HG02938 (cell line): ENCODE measurements around the gene ADH6.
"Not testable (repeated sequence)": the region's sequence is repeated elsewhere in the genome, so short reads cannot be mapped to it uniquely, and the experiment has no call there.

Source experiments
- ATAC-seq: cut with Tn5 transposase; IDR thresholded peaks from one replicate; pipeline ENCODE4 v1.9.1; 2021; ENCODE audit warnings: mild to moderate bottlenecking, moderate library complexity; ENCODE audit not compliant: unreplicated experiment

The ADH6 gene

DNA sequence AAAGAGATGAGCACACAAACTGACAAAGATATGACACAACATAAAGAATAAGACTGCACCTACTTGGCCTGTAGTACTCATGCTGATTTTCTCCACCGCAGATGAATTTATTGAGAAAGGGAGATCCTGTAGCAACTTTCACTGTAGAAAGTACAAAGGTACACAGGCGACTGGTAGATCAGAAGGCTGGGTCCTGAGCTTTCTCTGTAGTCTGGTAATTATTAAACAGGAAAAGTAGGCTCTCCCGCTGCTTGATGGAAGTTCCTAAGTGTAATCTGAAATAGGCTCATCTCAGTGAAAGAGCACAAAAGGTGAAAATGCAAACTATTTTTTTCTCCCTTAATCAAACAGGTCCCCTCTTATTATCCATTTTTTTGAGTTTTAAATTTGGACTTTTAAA is at the start of gene ADH6:
ADH6 (minus strand) TSS at position 175 of the 400 bp plus-strand sequence; CDS start at position 81, 94 bp downstream.
- ATAC-seq, result no peak

DNA sequence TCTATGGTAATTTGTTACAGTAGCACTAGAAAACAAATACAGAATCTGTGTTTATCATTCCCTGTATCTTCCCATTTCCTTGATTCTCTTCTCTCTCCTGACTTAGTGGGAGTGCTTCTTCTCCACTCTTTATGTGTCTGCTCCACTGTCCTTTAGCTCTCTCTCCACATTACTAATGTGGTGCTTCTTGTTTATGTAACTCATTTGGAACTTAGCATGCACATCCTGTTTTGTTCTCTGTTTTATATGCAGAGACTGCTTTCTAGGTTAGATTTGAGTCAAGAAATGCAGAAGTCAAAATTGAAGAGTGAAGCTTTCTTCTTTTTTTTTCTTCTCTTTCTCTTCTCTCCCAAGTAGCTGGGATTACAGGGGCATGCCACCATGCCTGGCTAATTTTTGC is 45.9 kb upstream of the ADH6 start:
- ATAC-seq, result no peak

DNA sequence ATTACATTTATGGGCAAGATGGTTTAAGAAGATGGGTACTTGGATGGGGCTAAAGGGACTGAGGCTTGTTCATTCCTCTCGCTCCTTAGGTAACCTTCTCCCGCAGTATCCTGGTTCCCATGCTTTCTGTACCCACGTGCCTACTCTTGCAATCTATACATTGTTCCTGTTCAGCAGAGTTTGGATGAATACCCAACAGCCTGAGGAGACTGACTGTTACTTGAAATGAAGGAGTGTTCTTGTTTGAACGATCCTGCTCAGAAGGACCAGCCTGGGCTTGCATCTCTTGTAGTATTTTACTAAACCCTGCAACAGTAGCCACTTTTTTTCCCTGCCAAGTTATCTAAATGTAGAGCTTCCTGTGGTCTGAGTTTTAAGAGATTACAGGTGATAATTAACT is 33.7 kb upstream of the ADH6 start:
- ATAC-seq, result no peak

DNA sequence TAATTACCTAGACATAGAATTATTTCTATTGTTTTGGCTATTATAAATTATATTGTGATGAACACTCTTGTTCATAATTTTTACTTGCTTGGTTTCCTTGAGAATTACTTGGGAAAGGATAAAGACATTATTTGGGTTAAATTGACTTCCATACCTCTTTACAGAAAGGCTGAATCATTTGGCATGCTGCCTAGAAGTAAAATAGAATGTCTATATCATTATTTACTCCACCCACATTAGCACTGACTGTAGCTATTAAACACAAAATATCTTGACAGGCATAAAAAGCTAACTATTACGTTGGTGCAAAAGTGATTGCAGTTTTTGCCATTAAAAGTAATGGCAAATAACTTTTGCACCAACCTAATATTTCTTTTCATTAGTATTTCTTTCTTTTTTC is 29.7 kb upstream of the ADH6 start:
- no peak for ATAC-seq

DNA sequence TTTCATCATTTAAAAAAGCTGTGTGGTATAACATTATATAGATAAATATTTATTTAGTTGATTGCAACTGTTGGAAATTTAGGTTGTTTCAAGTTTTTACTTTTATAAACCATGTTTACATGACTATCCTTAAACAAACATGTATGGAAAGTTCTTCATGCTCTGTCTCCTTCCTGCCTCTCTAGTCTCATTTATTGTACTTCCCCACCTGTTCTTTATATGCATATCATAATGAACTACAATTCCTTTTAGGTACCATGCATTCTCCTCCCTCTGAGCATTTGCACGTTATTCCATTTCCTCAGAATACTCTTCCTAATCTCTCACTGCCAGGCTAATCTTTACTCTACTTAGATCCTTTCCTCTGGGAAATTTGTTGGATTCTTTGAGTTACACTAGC is 16.9 kb upstream of the ADH6 start:
- ATAC-seq, result no peak

DNA sequence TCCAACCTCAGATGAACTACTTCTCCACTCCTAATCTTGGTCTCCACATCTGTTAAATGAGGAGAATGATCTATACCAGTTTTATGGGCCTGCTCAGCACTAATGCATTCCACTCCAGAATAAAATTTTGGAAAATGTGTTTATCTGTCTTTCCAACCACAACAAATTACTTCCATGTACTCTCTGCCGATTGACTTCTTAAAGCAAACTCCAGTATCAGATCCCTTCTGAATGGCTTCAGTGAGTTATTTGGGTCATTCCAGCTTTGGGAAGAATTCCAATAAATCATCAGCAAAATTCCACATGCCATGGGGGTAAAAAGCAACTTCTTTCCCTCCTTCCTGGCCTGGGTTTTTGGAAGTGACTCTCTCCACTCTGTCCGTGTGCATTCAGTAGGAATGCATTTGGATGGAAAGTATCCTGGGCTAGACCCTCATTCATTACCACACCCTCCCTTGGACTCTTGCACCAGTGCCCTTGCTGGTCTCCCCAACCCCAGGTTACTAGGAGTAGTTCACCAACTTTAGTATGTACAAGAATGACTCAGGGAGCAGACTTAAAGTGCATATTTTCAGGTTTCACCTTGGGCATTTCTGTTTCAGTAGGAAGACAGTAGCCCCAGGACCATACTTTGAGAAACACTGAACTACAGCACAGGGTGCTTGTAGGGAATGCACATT is 15.4 kb upstream of the ADH6 start:
- ATAC-seq, result no peak

DNA sequence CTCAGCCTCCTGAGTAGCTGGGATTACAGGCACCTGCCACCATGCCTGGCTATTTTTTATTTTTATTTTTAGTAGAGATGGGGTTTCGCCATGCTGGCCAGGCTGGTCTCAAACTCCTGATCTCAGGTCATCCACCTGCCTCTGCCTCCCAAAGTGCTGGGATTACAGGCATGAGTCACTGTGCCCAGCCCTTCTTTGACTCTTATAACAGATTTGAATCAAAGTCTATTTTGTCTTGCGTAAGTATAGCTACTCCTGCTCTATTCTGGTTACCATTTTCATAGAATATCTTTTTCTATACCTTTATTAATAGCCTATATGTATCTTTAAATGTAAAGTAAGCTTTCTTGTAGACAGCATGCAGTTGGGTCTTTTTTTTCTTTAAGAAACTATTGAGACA is 14.4 kb upstream of the ADH6 start:
- not testable (repeated sequence) for ATAC-seq

DNA sequence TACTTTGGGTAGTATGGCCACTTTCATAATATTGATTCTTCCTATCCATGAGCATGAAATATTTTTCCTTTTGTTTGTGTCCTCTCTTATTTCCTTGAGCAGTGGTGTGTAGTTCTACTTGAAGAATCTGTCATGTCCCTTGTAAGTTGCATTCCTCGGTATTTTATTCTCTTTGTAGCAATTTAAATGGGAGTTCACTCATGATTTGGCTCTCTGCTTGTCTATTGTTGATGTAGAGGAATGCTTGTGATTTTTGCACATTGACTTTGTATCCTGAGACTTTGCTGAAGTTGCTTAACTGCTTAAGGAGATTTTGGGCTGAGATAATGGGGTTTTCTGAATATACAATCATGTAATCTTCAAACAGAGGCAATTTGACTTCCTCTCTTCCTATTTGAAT is 9.7 kb upstream of the ADH6 start:
- ATAC-seq, result not testable (repeated sequence)

DNA sequence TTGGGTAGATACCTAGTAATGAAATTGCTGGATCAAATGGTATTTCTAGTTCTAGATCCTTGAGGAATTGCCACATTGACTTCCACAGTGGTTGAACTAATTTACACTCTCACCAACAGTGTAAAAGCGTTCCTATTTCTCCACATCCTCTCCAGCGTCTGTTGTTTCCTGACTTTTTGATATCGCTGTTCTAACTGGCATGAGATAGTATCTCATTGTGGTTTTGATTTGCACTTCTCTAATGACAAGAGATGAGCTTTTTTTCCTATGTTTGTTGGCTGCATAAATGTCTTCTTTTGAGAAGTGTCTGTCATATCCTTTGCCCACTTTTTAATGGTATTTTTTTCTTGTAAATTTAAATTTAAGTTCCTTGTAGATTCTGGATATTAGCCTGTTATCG is 8.6 kb upstream of the ADH6 start:
- ATAC-seq, result not testable (repeated sequence)

DNA sequence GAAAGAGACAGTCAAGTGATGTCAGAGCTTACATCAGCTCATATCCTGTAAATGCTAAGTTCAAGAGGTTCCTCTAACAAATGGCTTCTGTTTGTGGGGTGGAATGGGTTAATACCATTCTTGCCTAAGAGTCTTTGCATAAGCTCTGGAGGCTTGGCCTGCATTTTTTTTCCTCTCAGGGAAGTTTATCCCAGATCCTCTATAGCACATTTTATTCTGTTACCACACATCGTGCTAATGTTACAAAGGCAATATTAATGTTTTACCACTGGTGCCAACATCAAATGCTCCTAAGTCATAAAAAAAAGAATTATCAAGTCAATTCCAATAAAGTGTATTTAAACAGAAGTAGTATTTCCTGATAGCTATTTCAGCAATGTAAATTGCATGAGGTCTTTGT is 2.9 kb upstream of the ADH6 start:
- no peak for ATAC-seq

DNA sequence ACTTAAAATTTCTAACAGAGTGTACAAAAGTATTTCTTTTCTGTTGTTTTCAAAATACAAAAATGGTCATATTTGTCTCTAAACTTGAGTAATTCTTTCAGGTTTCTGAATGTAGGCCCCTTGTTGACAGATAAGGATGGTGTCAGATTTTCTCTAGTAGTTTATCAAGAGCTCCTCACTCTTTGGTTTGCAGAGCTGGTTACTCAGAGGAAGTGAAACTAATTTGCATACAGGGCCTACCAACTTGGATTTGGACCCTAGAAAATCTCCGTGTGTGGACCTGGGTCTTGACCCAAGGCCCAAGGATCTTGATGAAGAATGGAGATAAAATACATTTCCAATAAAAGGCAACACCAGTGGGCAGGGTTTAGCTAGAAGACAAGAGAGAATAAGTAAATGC is 433 bp upstream of the ADH6 start:
- ATAC-seq, result peak; percentile 99

DNA sequence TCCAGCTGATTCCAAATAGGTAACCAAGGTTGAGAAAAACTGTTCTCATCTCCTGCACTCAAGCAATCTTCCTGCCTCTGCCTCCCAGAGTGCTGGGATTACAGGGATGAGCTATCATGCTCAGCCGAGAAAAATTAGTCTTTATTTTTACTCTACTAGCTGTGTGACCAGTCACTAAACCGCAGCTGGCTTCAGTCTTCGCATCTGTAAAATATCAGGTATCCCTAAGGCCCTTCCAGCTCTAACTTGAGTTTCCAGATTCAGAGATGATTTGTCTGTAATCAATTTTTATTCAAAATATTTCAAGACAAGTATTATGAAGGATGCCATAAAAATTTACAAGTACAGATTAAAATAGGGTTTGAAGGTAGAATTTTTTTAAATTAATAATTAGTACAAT is 3.5 kb downstream of the ADH6 start:
- no peak for ATAC-seq

DNA sequence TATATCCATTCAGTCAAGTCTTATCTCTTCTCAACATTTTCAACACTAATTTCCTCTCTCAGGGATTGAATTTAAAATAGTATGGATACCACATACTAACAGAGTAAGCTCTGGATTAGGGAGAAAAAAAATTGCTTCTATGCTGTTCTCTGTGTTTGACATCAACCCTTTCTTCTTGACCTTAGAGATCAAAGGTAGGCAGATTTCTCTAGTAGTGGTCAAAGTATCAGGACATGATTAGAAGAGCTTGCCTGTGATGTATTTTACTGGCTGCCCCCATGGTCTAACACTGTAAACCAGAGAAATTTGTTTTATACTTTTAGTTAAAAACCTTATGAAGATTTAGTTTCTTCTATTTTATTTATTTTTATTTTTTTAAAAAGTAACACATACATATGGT is 8.3 kb downstream of the ADH6 start:
- no peak for ATAC-seq

DNA sequence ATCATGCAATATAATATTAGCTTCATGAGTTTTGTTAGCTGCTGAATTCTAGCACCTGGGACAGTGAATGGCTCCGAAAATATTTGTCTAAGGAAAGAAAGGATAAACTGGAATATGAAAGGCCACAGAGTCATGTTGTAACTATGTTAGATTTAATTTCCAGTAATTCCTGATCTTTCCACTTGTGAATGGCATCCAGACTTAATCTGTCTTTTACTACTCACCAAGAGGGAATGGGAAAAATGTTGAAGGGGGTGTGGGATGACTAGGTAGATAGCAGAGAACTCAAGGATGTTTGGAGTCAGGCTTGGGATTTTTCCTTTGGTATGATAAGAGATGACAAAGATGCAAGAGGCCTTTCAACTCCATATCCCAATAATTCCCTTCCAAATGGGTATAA is 9.4 kb downstream of the ADH6 start:
- ATAC-seq, result no peak

DNA sequence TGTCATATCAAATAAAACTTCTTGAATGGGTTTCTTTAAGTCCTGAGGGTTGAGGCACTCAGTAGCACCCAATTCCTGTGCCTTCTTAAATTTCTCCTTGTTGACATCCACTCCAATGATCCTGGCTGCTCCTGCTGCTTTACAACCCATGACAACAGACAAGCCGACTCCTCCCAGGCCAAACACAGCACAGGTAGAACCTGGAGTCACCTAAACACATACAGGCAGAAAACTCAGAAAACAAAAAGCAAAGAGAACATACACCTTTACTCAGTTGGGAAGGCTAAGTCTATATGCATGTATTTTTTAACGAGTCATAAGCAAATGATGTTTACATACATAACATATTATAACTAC is 10.3 kb downstream of the ADH6 start:
- no peak for ATAC-seq

DNA sequence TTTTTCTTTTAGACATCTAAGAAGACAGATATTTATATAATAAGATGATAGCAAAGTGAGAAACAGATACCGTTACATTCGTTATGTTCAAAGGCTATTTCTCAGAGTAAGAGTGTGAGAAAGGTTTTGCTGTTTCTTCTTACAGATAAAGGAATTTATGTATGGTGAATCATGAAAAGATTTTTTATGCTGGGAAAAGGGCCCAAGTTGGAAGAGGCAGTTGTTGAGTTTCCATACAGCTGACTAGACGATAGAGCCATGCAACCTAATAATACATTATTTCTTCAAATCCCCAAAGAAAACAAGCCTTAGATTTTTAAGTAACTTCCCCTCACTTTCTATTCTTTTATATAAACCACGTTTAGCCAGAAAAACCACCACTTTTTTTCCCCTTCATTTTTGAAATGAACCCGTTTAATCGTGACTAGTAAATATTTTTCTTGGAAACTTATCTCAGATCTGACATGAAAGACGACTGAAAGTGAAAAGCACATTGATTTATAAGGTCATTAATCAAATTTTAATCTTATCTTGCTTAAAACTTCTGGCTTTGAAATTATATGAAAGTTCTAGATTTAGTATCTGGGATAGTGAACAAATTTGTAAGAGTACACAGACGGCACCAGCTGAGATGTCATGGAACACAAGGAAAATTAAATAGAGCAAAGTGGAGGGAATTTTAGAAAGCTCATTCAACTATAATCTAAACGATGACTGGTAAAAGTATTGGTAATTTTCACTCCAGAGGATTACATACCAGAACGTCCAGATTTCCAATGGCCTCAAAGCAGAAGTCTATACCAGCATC is 10.9 kb downstream of the ADH6 start:
- ATAC-seq, result no peak

DNA sequence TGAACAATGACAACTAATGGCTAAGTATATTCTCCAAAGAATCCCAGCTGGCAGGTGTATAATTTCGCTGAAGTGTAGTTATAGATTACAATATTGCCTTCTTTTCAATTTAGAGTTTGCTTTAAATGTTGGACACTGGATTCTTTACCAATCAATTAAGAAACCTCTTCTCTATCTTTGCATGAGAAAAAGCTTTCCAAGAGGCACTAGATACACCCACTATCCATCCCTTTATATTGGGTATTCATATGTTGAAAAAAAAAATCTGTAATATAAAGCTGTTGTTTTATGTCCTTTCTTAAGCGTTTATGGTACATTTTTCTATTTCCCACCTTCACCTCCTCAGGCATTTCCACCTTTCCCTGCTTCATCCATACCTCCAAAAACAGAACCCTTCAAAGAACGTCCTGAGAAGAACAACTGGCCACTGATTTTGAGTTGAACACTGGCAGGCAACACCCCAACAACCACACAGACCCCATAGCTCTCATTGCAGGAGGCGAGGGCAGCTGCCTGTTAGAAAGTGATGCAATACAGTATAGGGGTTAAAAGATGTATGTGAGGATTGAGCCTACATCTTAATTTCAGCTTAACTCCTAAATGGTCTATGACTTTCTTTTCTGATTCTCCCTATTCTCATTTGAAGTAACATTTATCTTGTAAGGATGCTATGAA is 11.8 kb downstream of the ADH6 start:
- ATAC-seq, result no peak

DNA sequence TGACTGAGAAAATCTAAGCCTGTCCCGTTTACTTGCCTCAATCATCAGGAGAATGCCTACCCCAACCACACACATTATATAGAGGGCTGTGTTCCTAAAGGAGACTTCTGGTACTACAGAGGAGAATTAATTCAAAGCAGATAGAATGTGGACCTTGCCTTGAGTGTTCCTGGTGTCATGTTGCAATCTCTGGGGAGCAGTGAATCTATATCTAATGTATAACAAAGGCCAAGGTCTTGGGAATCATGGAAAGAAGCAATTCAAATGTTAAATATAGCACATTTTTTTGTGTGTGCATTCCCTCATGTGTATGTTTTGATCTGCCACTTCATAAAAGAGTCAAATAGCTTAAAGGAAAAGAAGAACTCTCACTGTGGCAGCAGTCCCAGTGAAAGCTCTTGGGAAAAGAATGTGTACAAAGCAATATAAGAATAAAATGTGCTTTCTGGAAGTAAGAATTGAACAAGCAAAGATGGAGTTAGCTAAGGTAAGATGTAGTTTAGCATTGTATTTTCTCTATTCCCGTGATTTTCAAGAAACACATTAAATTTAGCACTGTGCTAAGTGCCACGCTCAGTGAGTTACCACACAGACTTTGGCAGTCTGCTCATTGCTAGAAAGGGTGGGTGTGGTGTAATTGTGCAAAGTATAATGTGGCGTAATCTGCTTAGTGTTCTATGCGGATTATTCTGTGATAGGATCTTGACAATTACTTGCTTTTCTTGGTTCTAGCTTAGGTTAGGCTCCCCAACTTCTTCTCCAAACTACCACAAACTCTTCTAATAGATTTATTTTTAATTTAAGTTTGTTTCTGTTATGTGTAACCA is 13.7 kb downstream of the ADH6 start:
- no peak for ATAC-seq

DNA sequence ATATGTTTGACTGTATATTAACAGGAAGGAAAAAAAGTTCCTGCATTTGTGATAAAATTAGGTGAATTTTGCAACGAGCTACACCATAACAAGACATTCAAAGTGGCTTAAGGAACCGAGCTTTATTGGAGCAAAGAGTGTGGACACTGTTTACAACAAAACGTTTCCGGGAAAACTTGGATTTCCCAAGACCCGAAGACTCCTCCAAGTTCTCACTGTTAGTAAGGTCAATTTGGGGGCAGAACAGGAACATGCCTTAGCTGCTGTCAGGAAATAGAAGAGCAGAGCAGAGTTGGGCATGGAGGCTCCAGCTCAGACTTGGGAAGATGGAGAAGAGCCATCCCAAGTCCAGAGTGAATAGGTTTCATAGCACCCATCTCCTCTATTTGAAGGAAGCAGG is 16.5 kb downstream of the ADH6 start:
- no peak for ATAC-seq

DNA sequence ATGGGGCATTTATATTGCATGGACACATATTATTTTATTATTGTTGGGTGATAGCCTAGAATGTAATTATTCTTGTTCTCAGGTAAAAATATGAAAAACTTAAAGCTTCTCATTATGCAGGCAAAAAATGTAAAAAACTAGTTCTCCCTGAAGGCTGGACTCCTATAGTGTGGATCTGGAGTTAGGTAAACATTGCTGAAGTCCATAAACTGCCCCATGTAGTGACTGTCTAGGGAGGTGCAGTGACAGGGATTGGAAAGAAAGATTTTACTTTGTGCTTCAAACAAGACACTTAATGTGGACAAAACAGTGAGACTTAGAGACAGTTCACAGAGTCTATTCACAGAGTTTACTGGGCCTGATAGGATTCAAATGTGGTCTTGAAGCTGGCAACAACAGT is 17.0 kb downstream of the ADH6 start:
- ATAC-seq, result no peak

DNA sequence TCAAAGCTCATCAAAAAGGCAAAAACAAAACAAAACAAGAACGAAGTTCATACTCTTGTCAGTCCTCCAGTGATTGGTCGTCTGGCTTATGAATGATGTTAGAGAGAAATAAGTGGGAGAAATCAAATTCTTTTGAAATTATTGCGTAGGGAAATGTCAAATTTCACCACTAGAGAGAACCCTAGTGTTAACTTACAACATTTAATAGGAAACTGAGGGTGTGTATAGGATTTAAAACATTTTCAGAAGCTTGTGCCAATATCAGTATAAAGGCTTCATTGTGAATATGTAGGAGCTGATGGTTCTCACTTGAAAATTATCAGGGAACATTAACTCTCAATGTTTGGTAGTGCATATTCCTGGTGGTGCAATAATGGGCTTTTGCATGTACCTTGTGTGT is 17.4 kb downstream of the ADH6 start:
- ATAC-seq, result no peak
